Nephron (organoid): Measurements from ENCODE around the gene LGALS7B.

Experiments used
- H3K27ac Mint-ChIP-seq, 3 experiments: 2 replicates each; pipeline ENCODE4 v1.8.0; 2020; ENCODE audit warnings: mixed read lengths in 3 of 3, mild to moderate bottlenecking in 2 of 3, moderate library complexity in 1 of 3
- H3K27me3 Mint-ChIP-seq: 2 replicates; pipeline ENCODE4 v1.8.0; 2021; ENCODE audit warnings: low read depth, mild to moderate bottlenecking, moderate library complexity, mixed read lengths
- H3K36me3 Mint-ChIP-seq: 2 replicates; pipeline ENCODE4 v1.8.0; 2020; ENCODE audit warnings: low read depth, mixed read lengths
- H3K4me1 Mint-ChIP-seq: 2 replicates; pipeline ENCODE4 v1.8.0; 2020; ENCODE audit warnings: mixed read lengths
- H3K4me3 Mint-ChIP-seq, 3 experiments: 2 replicates each; pipeline ENCODE4 v1.8.0; 2020; ENCODE audit warnings: mild to moderate bottlenecking in 3 of 3, mixed read lengths in 3 of 3, moderate library complexity in 2 of 3
- H3K9me3 Mint-ChIP-seq: 2 replicates; pipeline ENCODE4 v1.8.0; 2020; ENCODE audit warnings: mixed read lengths
- CTCF ChIP-seq, 3 experiments: fragments of 200-600 bp; sonication (generic); IDR thresholded peaks; one replicate each; pipeline ENCODE4 v1.5.0; 2021; ENCODE audit warnings: antibody characterized with exemption in 3 of 3; ENCODE audit not compliant: unreplicated experiment in 3 of 3

LGALS7B gene

GRCh38 chr19:38838986-38839761 is 50.2 kb downstream of the LGALS7B start:
- no peak for TF ChIP-seq CTCF (IDR thresholded peaks at IDR 0.05; ENCODE audit: unreplicated experiment in 3 of 3)
- Mint-ChIP-seq H3K36me3 (peaks cover 84% of the 10 kb centered on the region), H3K9me3 (no peaks in the 10 kb centered on the region), H3K27ac (peak overlapping the region; percentile 23 to 80 (median 39)), H3K27me3 (no peaks in the 10 kb centered on the region), H3K4me1 (peaks cover 22% of the 10 kb centered on the region), H3K4me3 (no peak overlapping the region)

- H3K4me1 Mint-ChIP-seq: peaks cover 27% of the 10 kb centered on the region
- no peaks in the 10 kb centered on the region for H3K27me3 Mint-ChIP-seq
- peaks cover 87% of the 10 kb centered on the region for H3K36me3 Mint-ChIP-seq
- no peaks in the 10 kb centered on the region for H3K9me3 Mint-ChIP-seq
- H3K27ac Mint-ChIP-seq: peak overlapping the region in 2 of 3 experiments; percentile 43 to 66
- no peak for TF ChIP-seq CTCF (IDR thresholded peaks at IDR 0.05; ENCODE audit: unreplicated experiment in 3 of 3)
- no peak overlapping the region for H3K4me3 Mint-ChIP-seq
These were observed 51.0 kb downstream of the LGALS7B start for GRCh38 chr19:38839816-38840582.

GRCh38 chr19:38840583-38840968 is 51.6 kb downstream of the LGALS7B start:
- Mint-ChIP-seq H3K4me1 (peaks cover 32% of the 10 kb centered on the region), H3K4me3 (no peak overlapping the region), H3K36me3 (peaks cover 90% of the 10 kb centered on the region), H3K27ac (peak overlapping the region; percentile 40 to 66 (median 43)), H3K9me3 (no peaks in the 10 kb centered on the region), H3K27me3 (no peaks in the 10 kb centered on the region)
- TF ChIP-seq CTCF (IDR thresholded peaks at IDR 0.05; ENCODE audit: unreplicated experiment in 3 of 3): no peak
